DND-41 (cell line): ENCODE data around the gene DDX20.
A peak's percentile ranks its signal among the peaks of the same experiment; 100 is the strongest.

Experiments used
- ATAC-seq: fragments of 200-7000 bp; cut with Tn5 transposase; 3 replicates; pipeline ENCODE4 v1.9.1; 2021; ENCODE audit warnings: low read depth; ENCODE audit not compliant: insufficient read depth
- DNase-seq: peaks from one replicate; pipeline ENCODE4 v3.0.0-alpha.2; 2020
- H2AFZ ChIP-seq: 2 replicates; pipeline ENCODE4 v1.6.0; 2012; ENCODE audit warnings: low read depth, low read length
- H3K27ac ChIP-seq: 2 replicates; pipeline ENCODE4 v1.5.1; 2012; ENCODE audit warnings: low read length, inconsistent platforms
- H3K27me3 ChIP-seq: fragments of 200-600 bp; sonication (generic); 2 replicates; pipeline ENCODE4 v1.6.0; 2012; ENCODE audit warnings: low read length, mild to moderate bottlenecking, inconsistent platforms; ENCODE audit not compliant: insufficient read depth, poor library complexity
- H3K36me3 ChIP-seq: 2 replicates; pipeline ENCODE4 v1.5.1; 2012; ENCODE audit warnings: low read length, inconsistent platforms; ENCODE audit not compliant: insufficient read depth
- H3K4me1 ChIP-seq: 2 replicates; pipeline ENCODE4 v1.5.1; 2012; ENCODE audit warnings: mild to moderate bottlenecking, low read length; ENCODE audit not compliant: insufficient read depth
- H3K4me2 ChIP-seq: 2 replicates; pipeline ENCODE4 v1.6.0; 2012; ENCODE audit warnings: mild to moderate bottlenecking, moderate library complexity, low read length, inconsistent platforms; ENCODE audit not compliant: insufficient read depth
- H3K4me3 ChIP-seq, 2 experiments: fragments of 200-600 bp in 1 of 2; shearing (Covaris generic) in 1 of 2; 2 replicates each; pipeline ENCODE4 v1.5.1; 2012 to 2016; ENCODE audit warnings: inconsistent platforms in 2 of 2, low read length in 2 of 2, mild to moderate bottlenecking in 2 of 2, low read depth in 1 of 2, moderate library complexity in 1 of 2
- H3K79me2 ChIP-seq: 2 replicates; pipeline ENCODE4 v1.6.0; 2012; ENCODE audit warnings: low read length, inconsistent platforms; ENCODE audit not compliant: insufficient read depth
- H3K9ac ChIP-seq: 2 replicates; pipeline ENCODE4 v1.6.0; 2012; ENCODE audit warnings: low read depth, mild to moderate bottlenecking, inconsistent platforms, low read length, moderate library complexity
- H3K9me3 ChIP-seq: 2 replicates; pipeline ENCODE4 v1.5.1; 2012; ENCODE audit warnings: low read length, moderate library complexity, mild to moderate bottlenecking, inconsistent platforms; ENCODE audit not compliant: insufficient read depth, severe bottlenecking
- H4K20me1 ChIP-seq: 2 replicates; pipeline ENCODE4 v1.6.0; 2012; ENCODE audit warnings: low read length; ENCODE audit not compliant: insufficient read depth
- EZH2 ChIP-seq: IDR thresholded peaks from 3 replicates; pipeline ENCODE4 v1.6.1; 2012; ENCODE audit warnings: borderline replicate concordance, low read depth, mild to moderate bottlenecking, moderate library complexity, low read length, inconsistent platforms; ENCODE audit not compliant: severe bottlenecking
- TF ChIP-seq, protein P1 (sequence below): IDR thresholded peaks from 2 replicates; pipeline ENCODE4 v1.5.1; 2012; ENCODE audit warnings: borderline replicate concordance, low read length, moderate library complexity, mild to moderate bottlenecking; ENCODE audit not compliant: poor library complexity, severe bottlenecking; ENCODE audit errors: extremely low read depth

DDX20 gene

DNA sequence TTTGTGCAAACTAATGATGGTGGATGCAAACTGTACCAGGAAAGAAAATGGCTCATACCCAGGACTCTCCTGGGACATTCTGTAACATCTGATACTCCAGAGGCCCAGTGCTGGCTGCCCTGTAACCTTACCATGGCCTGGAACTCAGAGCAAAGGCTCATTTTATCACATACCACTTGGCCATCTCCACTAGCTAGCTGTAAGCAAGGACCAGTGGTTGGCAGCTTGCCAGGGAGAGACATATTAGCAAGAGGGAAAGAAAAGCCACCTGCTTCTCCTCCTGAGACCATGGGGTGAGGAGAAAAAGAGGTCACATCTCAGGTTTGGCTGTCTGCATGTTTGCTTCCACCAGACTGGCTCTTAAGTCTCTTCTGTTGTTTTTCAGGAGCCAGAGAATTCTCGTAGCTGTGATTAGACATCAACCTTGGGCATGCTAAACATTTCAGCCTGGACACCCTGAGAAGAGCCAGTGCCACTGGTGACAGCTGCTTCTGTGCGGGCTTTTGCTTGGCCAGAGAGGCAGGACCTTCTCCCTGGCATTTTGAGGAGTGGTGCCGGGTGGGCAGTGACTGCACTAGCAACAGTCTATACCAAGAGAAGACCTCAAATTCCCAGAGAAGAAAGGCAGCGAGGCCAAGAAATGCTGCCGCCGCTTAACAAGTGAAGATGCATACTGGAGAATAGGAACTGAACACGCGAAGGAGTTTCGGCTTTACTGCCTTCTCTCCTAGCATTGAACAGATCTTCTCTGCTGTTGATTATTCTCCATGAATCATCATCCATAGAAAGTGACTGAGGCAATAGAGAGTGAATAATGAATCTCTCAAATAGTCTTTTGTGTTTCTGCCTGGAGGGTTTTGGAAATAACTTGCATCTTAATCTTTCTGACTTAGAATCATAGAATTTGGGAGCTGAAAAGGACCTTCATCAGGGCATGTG, 9.8 kb upstream of the DDX20 start:
- H3K79me2 ChIP-seq: no peaks in the 10 kb centered on the region
- no peaks in the 10 kb centered on the region for H3K4me1 ChIP-seq
- no peak overlapping the region for H3K9ac ChIP-seq
- H3K27ac ChIP-seq: no peak overlapping the region
- no peak overlapping the region for H3K4me2 ChIP-seq
- no peak overlapping the region for H3K4me3 ChIP-seq
- no peak overlapping the region for H2AFZ ChIP-seq
- no peaks in the 10 kb centered on the region for H3K9me3 ChIP-seq
- DNase-seq (no peak), ATAC-seq (no peak)
- no peaks in the 10 kb centered on the region for H3K27me3 ChIP-seq
- H4K20me1 ChIP-seq: no peaks in the 10 kb centered on the region
- no peak for TF ChIP-seq EZH2
- TF ChIP-seq, protein P1, sequence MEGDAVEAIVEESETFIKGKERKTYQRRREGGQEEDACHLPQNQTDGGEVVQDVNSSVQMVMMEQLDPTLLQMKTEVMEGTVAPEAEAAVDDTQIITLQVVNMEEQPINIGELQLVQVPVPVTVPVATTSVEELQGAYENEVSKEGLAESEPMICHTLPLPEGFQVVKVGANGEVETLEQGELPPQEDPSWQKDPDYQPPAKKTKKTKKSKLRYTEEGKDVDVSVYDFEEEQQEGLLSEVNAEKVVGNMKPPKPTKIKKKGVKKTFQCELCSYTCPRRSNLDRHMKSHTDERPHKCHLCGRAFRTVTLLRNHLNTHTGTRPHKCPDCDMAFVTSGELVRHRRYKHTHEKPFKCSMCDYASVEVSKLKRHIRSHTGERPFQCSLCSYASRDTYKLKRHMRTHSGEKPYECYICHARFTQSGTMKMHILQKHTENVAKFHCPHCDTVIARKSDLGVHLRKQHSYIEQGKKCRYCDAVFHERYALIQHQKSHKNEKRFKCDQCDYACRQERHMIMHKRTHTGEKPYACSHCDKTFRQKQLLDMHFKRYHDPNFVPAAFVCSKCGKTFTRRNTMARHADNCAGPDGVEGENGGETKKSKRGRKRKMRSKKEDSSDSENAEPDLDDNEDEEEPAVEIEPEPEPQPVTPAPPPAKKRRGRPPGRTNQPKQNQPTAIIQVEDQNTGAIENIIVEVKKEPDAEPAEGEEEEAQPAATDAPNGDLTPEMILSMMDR: no peak
- H3K36me3 ChIP-seq: no peaks in the 10 kb centered on the region

DNA sequence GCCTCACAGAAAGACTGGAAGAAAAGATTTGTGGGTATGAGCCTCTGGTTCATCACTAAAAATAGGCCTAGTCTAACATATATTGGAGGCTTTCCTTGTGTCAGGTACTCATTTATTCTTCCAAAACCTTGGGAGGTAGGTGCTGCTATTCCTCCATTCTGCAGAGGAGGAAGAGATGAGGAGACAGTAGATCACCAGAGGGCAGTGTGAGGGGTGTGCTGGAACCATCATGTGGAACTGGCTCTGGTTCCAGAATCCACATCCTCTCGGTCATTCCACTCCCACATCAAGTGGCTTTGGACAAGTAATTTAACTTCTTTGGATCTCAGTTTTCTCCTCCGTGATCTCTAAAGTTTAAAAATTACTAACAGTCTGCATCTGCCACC, 9.1 kb upstream of the DDX20 start:
- H3K4me1 ChIP-seq: no peaks in the 10 kb centered on the region
- H3K36me3 ChIP-seq: no peaks in the 10 kb centered on the region
- ATAC-seq: no peak

DNA sequence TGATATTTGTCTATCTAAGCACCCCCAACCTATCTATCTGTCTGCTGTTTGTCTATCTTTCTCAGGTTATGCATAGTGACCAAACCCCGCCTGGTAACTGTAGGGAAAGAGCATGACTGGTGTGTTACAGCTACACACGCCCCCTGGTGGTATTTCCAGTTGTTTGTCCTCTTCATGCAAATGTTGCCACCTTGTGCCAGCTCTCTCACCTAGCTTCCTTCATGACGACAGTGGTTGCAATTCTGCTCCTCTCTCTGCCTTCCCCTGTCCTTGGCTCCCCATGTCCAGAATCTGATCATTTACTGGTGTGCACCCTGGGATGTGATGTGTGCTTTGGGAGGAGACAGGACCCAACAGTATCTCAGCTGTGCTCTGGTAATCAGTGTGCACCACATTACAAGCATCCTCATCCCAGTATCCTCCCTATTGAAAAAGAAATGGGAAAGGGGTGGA, 8.4 kb upstream of the DDX20 start:
- Histone ChIP-seq H3K9ac (no peak overlapping the region), H4K20me1 (no peaks in the 10 kb centered on the region), H3K27ac (no peak overlapping the region), H3K9me3 (no peaks in the 10 kb centered on the region), H3K4me2 (no peak overlapping the region), H3K79me2 (no peaks in the 10 kb centered on the region), H3K36me3 (no peaks in the 10 kb centered on the region), H3K4me3 (no peak overlapping the region), H3K4me1 (no peaks in the 10 kb centered on the region), H2AFZ (0 out of 2 replicates have a peak overlapping the region, but pooled peaks have one; percentile 5), H3K27me3 (no peaks in the 10 kb centered on the region)
- DNase-seq: peak; percentile 76
- no peak for TF ChIP-seq EZH2
- TF ChIP-seq, protein P1: peak; percentile 90
- ATAC-seq: peak; percentile 92

More for the DNA sequence above, 9.1 kb upstream of the DDX20 start:
- no peaks in the 10 kb centered on the region for H3K79me2 ChIP-seq
- no peak for DNase-seq
- H2AFZ ChIP-seq: no peak overlapping the region
- H3K9ac ChIP-seq: no peak overlapping the region
- H3K27me3 ChIP-seq: no peaks in the 10 kb centered on the region
- no peaks in the 10 kb centered on the region for H4K20me1 ChIP-seq
- no peaks in the 10 kb centered on the region for H3K9me3 ChIP-seq
- H3K4me2 ChIP-seq: no peak overlapping the region
- TF ChIP-seq, protein P1: no peak
- TF ChIP-seq EZH2: no peak
- no peak overlapping the region for H3K27ac ChIP-seq
- no peak overlapping the region for H3K4me3 ChIP-seq

DNA sequence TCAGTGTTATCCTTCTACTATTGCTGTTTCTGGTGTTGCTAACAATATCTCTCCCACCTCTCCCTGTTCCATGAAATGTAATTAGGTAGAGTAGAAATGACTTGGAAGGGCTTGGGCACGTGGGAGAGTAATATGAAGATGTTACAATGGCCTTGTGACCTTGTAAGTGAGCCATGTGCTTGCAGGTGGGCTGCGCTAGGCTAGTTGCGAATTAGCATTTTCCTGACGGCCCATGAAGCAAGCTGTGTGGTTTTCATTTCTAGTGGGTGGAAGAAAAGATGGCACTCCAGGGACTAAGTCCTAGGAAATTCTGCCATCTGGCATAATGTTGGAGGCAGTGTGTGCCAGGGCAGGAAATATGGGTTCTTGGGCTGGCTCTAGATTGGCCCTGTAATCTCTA, 7.8 kb upstream of the DDX20 start:
- DNase-seq: no peak
- Histone ChIP-seq H3K4me2 (no peak overlapping the region), H3K36me3 (no peaks in the 10 kb centered on the region), H3K27ac (no peak overlapping the region), H3K4me1 (no peaks in the 10 kb centered on the region), H3K79me2 (no peaks in the 10 kb centered on the region), H3K27me3 (no peaks in the 10 kb centered on the region), H4K20me1 (no peaks in the 10 kb centered on the region), H2AFZ (no peak overlapping the region), H3K4me3 (no peak overlapping the region), H3K9ac (no peak overlapping the region), H3K9me3 (no peaks in the 10 kb centered on the region)
- no peak for ATAC-seq
- TF ChIP-seq, protein P1: no peak
- TF ChIP-seq EZH2: no peak
